HG03378 (cell line): ENCODE measurements around the gene TMSB4X.
"Not testable (repeated sequence)": the region's sequence is repeated elsewhere in the genome, so short reads cannot be mapped to it uniquely, and the experiment has no call there.

Experiments used
- ATAC-seq: cut with Tn5 transposase; IDR thresholded peaks from one replicate; pipeline ENCODE4 v1.9.1; 2021; ENCODE audit warnings: mild to moderate bottlenecking, moderate library complexity; ENCODE audit not compliant: unreplicated experiment

The TMSB4X gene

GRCh38 chrX:12994321-12994720, 19.4 kb downstream of the TMSB4X start:
- no peak for ATAC-seq

GRCh38 chrX:12996934-12997435, 22.1 kb downstream of the TMSB4X start:
- ATAC-seq = no peak

GRCh38 chrX:12997906-12998687, 23.2 kb downstream of the TMSB4X start:
- ATAC-seq = no peak

DNA sequence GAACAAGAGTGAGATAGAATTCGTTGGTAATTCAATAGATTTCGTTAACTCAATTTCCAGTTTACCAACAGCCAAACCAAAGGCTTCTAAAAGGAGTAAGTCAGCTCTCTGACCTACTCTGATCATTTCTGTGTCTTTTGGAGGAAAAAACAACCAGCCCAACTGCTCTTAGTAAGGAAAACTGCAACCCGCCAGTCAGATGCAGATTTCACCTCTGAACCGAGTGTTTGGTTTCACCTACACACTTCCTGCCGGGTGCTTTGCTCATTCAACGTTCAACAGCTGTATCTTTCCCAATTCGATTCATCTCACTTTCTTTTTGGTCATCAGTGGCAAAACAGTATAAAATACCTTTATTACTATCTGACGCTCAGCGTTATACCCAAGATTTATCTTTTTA, 24.5 kb downstream of the TMSB4X start:
- peak; percentile 45 for ATAC-seq

DNA sequence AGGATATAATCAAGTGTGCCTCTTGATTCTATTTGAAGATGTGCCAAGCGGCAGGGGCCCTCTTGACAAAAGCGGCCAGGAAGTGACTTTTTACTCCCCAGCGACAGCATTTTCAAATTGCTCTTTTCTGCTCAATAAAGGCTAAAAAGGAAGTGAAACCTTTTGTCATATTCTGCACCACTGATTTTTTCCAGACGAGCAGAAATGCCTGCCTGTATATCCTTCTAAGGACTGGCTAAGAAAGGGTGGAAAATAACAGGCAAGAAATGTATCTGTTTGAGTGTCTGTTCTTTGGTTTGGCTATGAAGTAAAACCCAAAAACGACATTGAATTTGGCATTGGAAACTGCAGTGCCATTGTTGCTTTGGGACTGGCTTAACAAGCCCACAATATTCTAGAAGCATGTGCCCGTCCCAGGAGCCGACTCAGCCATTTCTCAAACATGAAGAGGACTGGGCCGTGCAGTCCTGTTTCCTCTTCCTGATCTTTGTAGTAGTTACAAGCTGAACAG, 25.4 kb downstream of the TMSB4X start:
- peak; percentile 54 for ATAC-seq

DNA sequence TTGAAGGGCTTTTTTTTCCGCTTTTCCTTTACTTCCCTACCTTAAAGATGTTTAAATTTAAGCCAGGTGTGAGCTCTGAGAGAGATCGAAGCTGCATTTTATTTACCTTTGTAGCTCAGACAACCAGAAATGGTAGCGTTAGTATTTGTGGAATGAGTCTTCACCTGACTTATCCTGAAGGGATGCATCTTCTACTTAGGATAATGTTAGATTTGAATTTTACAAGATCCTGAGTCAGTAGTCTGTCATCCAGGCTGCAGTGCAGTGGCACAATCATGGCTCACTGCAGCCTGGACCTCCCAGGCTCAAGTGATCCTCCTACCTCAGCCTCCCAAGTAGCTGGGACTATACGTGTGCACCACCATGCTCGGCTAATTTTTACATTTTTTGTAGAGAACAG, 26.2 kb downstream of the TMSB4X start:
- no peak for ATAC-seq

DNA sequence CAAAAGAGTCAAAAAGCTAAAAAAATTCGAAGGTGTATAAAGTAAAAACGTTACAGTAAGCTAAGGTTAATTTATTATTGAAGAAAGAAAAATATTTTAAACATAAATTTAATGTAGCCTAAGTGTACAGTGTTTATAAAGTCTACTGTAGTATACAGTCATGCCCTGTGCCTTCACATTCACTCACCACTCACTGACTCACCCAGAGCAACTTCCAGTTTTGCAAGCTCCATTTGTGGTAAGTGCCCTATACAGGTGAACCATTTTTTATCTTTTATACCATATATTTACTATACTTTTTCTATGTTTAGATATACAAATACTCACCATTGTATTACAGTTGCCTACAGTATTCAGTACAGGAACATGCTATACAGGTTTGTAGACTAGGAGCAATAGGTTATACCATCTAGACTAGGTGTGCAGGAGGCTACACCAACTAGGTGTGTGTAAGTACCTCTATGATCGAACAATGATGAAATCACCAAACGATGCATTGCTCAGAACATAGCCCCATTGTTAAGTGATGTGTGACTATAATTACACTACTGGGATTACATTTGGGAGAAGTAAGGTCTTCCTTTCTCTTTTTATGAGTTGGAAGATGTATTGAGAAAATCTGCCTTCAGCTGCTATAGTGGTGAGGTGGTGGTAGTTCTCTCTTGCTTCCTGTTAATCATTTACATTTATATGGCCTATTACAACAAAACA, 27.2 kb downstream of the TMSB4X start:
- no peak for ATAC-seq

GRCh38 chrX:13005661-13006473, 31.0 kb downstream of the TMSB4X start:
- ATAC-seq = peak; percentile 64

GRCh38 chrX:13007519-13008188, 32.7 kb downstream of the TMSB4X start:
- ATAC-seq = no peak

DNA sequence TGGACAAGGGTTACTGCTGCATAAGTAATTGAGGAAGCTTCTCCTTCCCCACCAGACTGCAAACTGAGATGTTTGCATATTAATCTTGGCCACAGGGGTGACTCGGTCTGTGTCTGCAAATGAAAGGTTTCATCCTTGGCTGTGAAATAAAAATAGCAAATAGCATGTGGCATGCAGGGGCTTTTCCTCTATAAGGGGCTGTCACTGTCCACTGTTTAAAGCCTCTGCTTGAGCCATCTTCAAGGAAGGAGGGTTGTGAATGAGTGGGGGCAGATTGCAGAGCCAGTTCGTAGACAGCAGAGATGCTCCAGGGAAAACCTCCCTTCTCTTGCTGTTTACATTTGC, 33.3 kb downstream of the TMSB4X start:
- ATAC-seq = no peak

- ATAC-seq = no peak
These were observed 33.9 kb downstream of the TMSB4X start for GRCh38 chrX:13008851-13009250.

DNA sequence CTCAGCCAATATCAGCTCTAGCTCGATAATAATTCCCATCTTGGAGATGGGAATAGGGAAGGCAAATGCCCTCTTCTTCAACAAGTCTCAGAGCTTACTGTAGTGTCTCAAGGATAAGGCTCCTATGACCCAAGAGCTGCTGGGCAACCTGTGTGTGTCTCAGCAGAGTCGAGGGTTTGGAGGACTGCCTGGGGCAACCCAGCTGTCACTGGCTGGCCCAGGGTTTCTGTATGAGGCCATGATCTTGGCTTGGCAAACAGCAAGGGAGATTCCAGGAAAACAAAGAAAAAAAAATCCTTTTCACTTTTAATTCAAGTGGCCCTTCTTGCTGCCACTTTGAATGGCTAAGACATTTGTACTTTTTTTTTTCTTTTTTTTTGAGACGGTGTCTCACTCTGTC, 34.4 kb downstream of the TMSB4X start:
- ATAC-seq = no peak

DNA sequence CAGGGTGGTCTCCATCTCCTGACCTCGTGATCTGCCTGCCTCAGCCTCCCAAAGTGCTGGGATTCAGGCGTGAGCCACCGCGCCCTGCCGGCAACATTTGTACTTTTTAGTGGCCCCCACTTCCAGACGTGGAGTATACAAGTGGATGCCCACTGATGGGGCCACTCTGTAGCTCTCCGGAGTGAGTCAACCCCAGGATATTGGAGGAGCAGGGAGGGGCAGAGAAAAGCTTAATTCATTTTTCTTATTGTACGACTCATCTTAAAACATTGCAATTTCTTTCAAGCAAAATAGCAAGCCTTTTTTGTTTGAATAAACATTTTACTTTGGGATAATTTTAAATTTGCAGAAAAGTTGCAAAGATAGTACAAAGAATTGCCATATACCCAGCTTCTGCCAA, 34.9 kb downstream of the TMSB4X start:
- no peak for ATAC-seq

GRCh38 chrX:13010546-13010945, 35.6 kb downstream of the TMSB4X start:
- no peak for ATAC-seq

DNA sequence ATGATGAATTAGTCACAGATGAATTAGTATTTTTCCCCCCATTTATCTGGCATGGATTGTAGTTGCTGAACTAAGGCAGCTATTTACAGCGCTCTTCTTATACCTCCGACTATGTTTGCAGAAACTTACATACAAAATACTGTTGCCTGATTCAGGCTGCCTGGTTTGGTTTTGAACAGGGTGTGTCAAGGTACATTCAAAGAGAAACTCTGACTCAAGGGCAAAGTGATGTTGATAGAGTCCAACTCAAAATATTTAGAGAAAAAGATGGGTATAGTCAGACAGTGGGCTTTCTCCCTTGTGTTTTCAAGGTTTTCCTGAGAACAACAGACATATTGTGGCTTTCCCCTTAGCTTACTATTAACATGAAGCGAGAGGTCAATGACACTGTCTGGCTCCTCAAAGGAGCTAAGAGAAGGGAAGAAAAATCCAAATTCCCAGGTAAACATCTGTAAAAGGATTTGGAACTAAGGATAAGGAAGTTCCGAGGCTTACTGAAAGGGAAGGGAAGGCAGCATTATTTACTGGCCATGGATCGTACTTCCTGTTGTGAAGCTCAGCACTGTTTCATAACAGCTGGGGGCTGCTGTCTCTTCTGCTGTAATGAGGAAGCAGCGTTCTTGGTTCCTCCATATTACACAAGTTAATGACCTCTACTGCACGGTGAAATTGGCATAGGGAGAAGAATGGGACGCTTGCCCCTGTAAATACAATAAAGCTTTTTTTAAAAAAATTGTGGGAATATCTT, 38.6 kb downstream of the TMSB4X start:
- ATAC-seq = peak; percentile 70

DNA sequence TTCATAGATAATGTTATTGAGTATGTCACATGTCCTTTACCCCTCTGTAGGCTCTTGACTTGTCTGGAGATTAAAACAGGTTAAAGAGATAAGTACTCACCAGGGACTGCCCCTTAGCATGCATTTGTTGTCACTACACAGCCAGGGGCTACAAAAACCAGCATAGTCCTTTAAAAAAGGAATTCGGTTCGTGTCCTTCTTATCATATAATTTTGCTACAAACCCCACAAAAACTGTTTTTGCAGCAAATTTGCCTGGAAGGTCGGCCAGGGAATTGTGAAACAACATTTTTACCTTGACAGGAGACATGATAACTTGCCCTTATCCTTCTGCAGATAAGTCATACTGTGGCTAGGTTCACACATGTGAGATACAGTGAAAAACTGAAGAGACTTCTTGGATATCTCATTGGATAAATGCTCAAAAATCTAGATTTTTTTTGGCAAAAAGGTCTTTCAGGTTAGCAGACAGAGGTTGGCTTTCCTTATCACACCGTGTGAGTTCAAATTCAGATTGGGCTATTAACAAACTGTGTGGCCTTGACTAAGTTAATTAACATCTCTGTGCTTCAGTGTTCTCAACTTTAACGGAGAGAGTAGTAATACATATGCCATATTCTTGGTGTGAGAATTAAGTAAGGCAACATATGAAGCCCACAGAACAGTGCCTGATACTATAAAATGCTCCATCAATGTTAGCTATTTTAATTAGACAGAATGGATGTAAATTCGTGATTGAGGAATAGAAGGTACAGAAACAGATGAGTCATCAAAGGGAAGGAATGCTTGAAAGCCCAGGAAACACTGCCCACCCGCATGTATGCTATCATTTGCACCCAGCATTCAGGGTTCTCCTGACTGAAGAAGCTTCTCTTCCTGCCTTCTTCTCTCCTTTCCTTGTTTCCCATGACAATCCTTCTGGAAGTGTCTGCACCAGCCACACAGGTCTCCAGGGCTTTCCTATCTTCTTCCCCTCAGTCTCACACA, 39.5 kb downstream of the TMSB4X start:
- ATAC-seq = peak; percentile 20

DNA sequence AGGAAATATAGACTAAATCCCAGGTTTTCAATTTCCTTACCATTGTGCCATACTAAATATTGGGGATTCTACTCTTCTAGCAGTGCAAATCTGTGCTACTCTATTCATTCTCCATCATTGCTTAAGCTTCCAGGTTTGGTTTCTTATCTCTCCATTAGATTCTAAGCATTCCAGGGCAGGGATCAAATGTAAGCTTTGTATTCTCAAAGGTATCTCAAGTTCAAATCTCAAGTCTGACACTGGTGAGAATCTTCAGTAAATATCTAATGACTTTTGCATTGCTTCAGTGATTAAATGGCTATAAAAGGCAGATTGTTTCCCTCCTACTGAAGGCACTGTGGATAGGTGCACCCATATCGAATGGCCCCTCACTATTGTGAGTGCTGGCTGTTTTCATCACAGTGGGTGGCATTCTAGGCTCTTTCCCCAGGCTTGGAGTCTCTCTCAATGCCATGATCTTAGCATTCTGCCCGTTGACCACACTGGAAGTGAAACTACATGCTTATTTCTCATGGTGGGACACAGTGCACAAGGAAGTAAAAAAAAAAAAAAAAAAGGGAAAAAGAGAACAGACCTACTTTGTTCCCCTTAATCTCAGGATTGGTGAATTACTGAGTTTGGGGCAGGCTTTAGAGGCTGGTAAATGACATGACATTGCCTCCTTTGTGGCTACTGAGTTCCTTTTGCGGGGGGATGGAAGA, 40.8 kb downstream of the TMSB4X start:
- ATAC-seq = no peak

GRCh38 chrX:13016731-13017130, 41.8 kb downstream of the TMSB4X start:
- not testable (repeated sequence) for ATAC-seq
